Fibroblast of lung (primary cell): ENCODE data around the gene ACP4.

Experiments used
- CTCF ChIP-seq, 2 donors: IDR thresholded peaks in 1 of 2; conservative IDR thresholded peaks in 1 of 2; 1 replicate in 1 of 2; 2 replicates in 1 of 2; pipeline ENCODE4 v1.5.1; 2011 to 2012; ENCODE audit warnings: low read length in 2 of 2, control low read depth in 1 of 2, inconsistent platforms in 1 of 2, low read depth in 1 of 2, mild to moderate bottlenecking in 1 of 2
- EZH2 ChIP-seq: IDR thresholded peaks from 2 replicates; pipeline ENCODE4 v1.5.1; 2012; ENCODE audit warnings: low read length, control low read depth, mild to moderate bottlenecking; ENCODE audit errors: missing control alignments

GRCh38 chr19:50797781-50798658 lies 7.8 kb downstream of the ACP4 start:
- TF ChIP-seq CTCF (conservative IDR thresholded peaks at IDR 0.05 in 1 of 2, IDR thresholded peaks at IDR 0.05 in 1 of 2; ENCODE audit: low read depth in 1 of 2, low read length in 2 of 2) (no peak), EZH2 (no peak)
